Measurements from ENCODE around the gene ERBB2.
A peak's percentile ranks its signal among the peaks of the same experiment; 100 is the strongest.

ERBB2 gene

GRCh38 chr17:39666231-39666600 lies 33.6 kb upstream of the ERBB2 start:
- DNase-seq = no peak

- DNase-seq = no peak
Observed at GRCh38 chr17:39666601-39667261, 33.1 kb upstream of the ERBB2 start.

GRCh38 chr17:39667262-39667944 lies 32.5 kb upstream of the ERBB2 start:
- no peak for DNase-seq

GRCh38 chr17:39667945-39668924 lies 31.6 kb upstream of the ERBB2 start, which contains the start of gene PNMT:
Gene PNMT, plus strand, starts transcription at chr17:39668453. Its CDS starts 23 bp downstream, at chr17:39668476.
- peak; percentile 59 for DNase-seq

GRCh38 chr17:39669897-39670735 lies 29.7 kb upstream of the ERBB2 start:
- DNase-seq = no peak

- no peak for DNase-seq
Observed at GRCh38 chr17:39670746-39671145, 29.1 kb upstream of the ERBB2 start.

- no peak for DNase-seq
Observed at GRCh38 chr17:39671651-39672521, 28.0 kb upstream of the ERBB2 start.

- no peak for DNase-seq
Observed at GRCh38 chr17:39672522-39673334, 27.1 kb upstream of the ERBB2 start.

GRCh38 chr17:39673335-39674081 lies 26.4 kb upstream of the ERBB2 start:
- no peak for DNase-seq

- no peak for DNase-seq
Observed at GRCh38 chr17:39674179-39674578, 25.7 kb upstream of the ERBB2 start.

- peak; percentile 25 for DNase-seq
Observed at GRCh38 chr17:39674702-39675389, 25.0 kb upstream of the ERBB2 start.

GRCh38 chr17:39675390-39676082 lies 24.3 kb upstream of the ERBB2 start:
- DNase-seq = no peak

GRCh38 chr17:39676198-39676819 lies 23.6 kb upstream of the ERBB2 start:
- DNase-seq = peak; percentile 70

GRCh38 chr17:39677072-39677471 lies 22.8 kb upstream of the ERBB2 start:
- DNase-seq = no peak

GRCh38 chr17:39677542-39678339 lies 22.1 kb upstream of the ERBB2 start:
- DNase-seq = no peak

GRCh38 chr17:39678340-39679116 lies 21.3 kb upstream of the ERBB2 start:
- no peak for DNase-seq
